Astrocyte (in vitro differentiated cells and primary cell): ENCODE results near the gene MXRA8. TPM values are rescaled to one million over a fixed set of nuclear protein-coding genes. Genes with fewer than 3 reads are reported as not detected.
"Not testable (repeated sequence)": the region's sequence is repeated elsewhere in the genome, so short reads cannot be mapped to it uniquely, and the experiment has no call there.

Experiments
- DNase-seq: peaks from one replicate; pipeline ENCODE4 v3.0.0-alpha.2; 2010; ENCODE audit warnings: low read depth
- FAIRE-seq: peaks from 2 replicates; lab custom pipeline; 2011; peaks lifted over from hg19 to GRCh38; lab: Jason Lieb, UNC
- H2AFZ ChIP-seq: 2 replicates; pipeline ENCODE4 v1.6.0; 2012; ENCODE audit warnings: low read depth, low read length, inconsistent platforms
- H3K27ac ChIP-seq: 2 replicates; pipeline ENCODE4 v1.5.1; 2011; ENCODE audit warnings: low read depth, low read length, inconsistent platforms
- H3K27me3 ChIP-seq: 2 replicates; pipeline ENCODE4 v1.6.0; 2011; ENCODE audit warnings: low read length, inconsistent platforms; ENCODE audit not compliant: insufficient read depth
- H3K36me3 ChIP-seq: 2 replicates; pipeline ENCODE4 v1.5.1; 2011; ENCODE audit warnings: low read length, inconsistent platforms; ENCODE audit not compliant: insufficient read depth
- H3K4me1 ChIP-seq: 2 replicates; pipeline ENCODE4 v1.5.1; 2011; ENCODE audit warnings: low read length, inconsistent platforms; ENCODE audit not compliant: insufficient read depth
- H3K4me2 ChIP-seq: 2 replicates; pipeline ENCODE4 v1.6.0; 2012; ENCODE audit warnings: low read length, inconsistent platforms
- H3K4me3 ChIP-seq: 2 replicates; pipeline ENCODE4 v1.5.1; 2011; ENCODE audit warnings: low read depth, mild to moderate bottlenecking, low read length, inconsistent platforms; ENCODE audit not compliant: insufficient read depth
- H3K79me2 ChIP-seq: 2 replicates; pipeline ENCODE4 v1.6.0; 2012; ENCODE audit warnings: mild to moderate bottlenecking, low read length, inconsistent platforms; ENCODE audit not compliant: insufficient read depth
- H3K9ac ChIP-seq: 2 replicates; pipeline ENCODE4 v1.6.0; 2012; ENCODE audit warnings: mild to moderate bottlenecking, low read length, inconsistent platforms
- H3K9me3 ChIP-seq: 2 replicates; pipeline ENCODE4 v1.5.1; 2012; ENCODE audit warnings: low read depth, mild to moderate bottlenecking, low read length, inconsistent platforms; ENCODE audit not compliant: insufficient read depth
- H4K20me1 ChIP-seq: 2 replicates; pipeline ENCODE4 v1.6.0; 2012; ENCODE audit warnings: low read length, inconsistent platforms; ENCODE audit not compliant: insufficient read depth
- H3K27ac Mint-ChIP-seq: one replicate; pipeline ENCODE4 v1.8.0; 2021; ENCODE audit warnings: mild to moderate bottlenecking, mixed read lengths; ENCODE audit not compliant: unreplicated experiment
- H3K27me3 Mint-ChIP-seq: one replicate; pipeline ENCODE4 v1.8.0; 2021; ENCODE audit warnings: low read depth, mixed read lengths; ENCODE audit not compliant: unreplicated experiment
- H3K36me3 Mint-ChIP-seq: one replicate; pipeline ENCODE4 v1.8.0; 2021; ENCODE audit warnings: low read depth, mixed read lengths; ENCODE audit not compliant: unreplicated experiment
- H3K4me1 Mint-ChIP-seq: one replicate; pipeline ENCODE4 v1.8.0; 2021; ENCODE audit warnings: low read depth, mixed read lengths; ENCODE audit not compliant: unreplicated experiment
- H3K4me3 Mint-ChIP-seq: one replicate; pipeline ENCODE4 v1.8.0; 2021; ENCODE audit warnings: mild to moderate bottlenecking, moderate library complexity, mixed read lengths; ENCODE audit not compliant: unreplicated experiment
- H3K9me3 Mint-ChIP-seq: one replicate; pipeline ENCODE4 v1.8.0; 2021; ENCODE audit warnings: mild to moderate bottlenecking, mixed read lengths; ENCODE audit not compliant: unreplicated experiment
- EZH2 ChIP-seq: IDR thresholded peaks from 2 replicates; pipeline ENCODE4 v1.6.1; 2012; ENCODE audit warnings: mild to moderate bottlenecking, low read length, inconsistent platforms; ENCODE audit not compliant: insufficient read depth
- total RNA-seq: library from RNA; stranded (reverse); gene quantifications from 2 replicates; pipeline ENCODE4 v1.2.1, GENCODE V29; 2021
- TF ChIP-seq, protein P1 (sequence below): IDR thresholded peaks from 2 replicates; pipeline ENCODE4 v1.5.1; 2011; ENCODE audit warnings: low read depth, mild to moderate bottlenecking, inconsistent platforms, low read length, moderate library complexity; ENCODE audit not compliant: insufficient read depth

MXRA8 gene
- total RNA-seq, 1 donor from 2014 or later = 112 TPM

DNA sequence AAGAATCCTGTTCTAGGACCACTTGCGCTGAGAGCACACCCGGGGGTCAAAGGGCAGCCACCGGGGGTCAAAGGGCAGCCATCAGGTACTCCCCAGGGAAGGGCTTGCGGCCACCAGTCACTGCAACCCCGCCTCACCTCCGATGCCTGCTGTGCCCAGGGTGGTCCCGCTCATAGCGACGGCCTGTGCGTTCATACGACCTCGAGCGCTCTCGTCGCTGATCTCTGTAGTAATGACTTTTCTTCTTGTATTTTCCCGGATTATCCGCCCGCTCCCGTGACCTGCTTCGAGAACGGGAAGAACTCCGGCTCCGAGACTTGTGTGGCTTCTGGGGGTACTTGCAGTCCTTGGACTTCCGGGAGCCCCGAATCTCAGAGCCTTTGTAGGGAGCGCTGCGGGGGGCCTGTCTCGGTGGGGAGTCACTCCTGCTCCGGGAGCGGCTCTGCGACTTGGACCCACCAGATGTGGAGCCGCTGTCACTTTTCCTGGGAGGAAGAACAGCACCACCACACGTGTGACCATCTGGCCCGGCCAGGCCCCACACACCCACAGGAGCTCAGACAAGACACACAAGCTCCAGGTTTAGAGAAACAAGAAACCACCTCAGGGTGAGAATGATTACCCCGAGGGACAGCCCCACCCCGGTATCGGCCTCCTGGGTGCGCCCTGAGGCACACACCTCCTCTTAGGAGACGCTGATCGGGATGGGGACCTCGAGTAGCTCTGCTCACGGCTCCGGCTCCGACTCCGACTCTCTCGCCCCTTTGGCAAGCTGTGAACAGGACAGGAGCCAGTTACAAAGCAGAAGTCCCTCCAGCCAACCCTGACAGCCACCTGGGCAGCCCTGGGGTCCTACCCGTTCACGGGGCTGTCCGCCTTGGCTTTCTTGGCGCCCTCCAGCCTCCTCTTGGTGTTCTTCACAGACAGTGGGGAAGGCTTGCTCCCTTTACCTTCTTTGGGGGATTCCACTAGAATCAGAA, 29.0 kb upstream of the MXRA8 start:
- Histone ChIP-seq H3K4me3 (no peak overlapping the region), H3K9ac (no peak overlapping the region), H3K27ac (no peak overlapping the region), H3K79me2 (peaks cover 41% of the 10 kb centered on the region), H4K20me1 (peaks cover 50% of the 10 kb centered on the region), H3K36me3 (peaks cover 50% of the 10 kb centered on the region), H3K27me3 (no peaks in the 10 kb centered on the region), H3K4me2 (no peak overlapping the region), H3K9me3 (no peaks in the 10 kb centered on the region), H2AFZ (no peak overlapping the region), H3K4me1 (no peaks in the 10 kb centered on the region)
- TF ChIP-seq, protein P1, sequence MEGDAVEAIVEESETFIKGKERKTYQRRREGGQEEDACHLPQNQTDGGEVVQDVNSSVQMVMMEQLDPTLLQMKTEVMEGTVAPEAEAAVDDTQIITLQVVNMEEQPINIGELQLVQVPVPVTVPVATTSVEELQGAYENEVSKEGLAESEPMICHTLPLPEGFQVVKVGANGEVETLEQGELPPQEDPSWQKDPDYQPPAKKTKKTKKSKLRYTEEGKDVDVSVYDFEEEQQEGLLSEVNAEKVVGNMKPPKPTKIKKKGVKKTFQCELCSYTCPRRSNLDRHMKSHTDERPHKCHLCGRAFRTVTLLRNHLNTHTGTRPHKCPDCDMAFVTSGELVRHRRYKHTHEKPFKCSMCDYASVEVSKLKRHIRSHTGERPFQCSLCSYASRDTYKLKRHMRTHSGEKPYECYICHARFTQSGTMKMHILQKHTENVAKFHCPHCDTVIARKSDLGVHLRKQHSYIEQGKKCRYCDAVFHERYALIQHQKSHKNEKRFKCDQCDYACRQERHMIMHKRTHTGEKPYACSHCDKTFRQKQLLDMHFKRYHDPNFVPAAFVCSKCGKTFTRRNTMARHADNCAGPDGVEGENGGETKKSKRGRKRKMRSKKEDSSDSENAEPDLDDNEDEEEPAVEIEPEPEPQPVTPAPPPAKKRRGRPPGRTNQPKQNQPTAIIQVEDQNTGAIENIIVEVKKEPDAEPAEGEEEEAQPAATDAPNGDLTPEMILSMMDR = no peak
- TF ChIP-seq EZH2 = no peak
- DNase-seq (no peak), FAIRE-seq (no peak)
- Mint-ChIP-seq H3K9me3 (no peaks in the 10 kb centered on the region), H3K27ac (no peak overlapping the region), H3K4me3 (no peak overlapping the region), H3K36me3 (peaks cover 18% of the 10 kb centered on the region), H3K4me1 (no peaks in the 10 kb centered on the region), H3K27me3 (no peaks in the 10 kb centered on the region)

DNA sequence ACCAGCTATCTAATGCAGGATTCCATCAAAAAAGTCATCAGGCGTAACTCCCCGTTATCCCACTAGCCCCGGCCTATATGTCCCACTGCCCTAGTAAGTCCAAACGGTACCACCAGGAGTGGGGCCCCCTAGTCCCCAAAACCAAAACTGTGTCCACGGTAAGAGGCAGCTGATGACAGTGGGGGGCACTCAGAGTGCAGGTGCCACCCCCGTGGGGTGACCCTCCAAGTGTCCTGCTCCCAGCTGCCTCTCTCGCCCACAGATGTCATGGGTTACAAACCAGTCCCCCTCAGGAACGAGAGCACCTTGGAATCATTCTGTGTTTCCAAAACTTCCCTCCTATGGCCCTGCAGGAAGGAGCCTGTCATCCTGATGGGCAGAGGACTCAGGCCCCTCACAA, 27.6 kb upstream of the MXRA8 start:
- TF ChIP-seq, protein P1 = no peak
- TF ChIP-seq EZH2 = no peak
- Mint-ChIP-seq H3K36me3 (peaks cover 17% of the 10 kb centered on the region), H3K27me3 (no peaks in the 10 kb centered on the region), H3K4me3 (no peak overlapping the region), H3K4me1 (no peaks in the 10 kb centered on the region), H3K9me3 (no peaks in the 10 kb centered on the region), H3K27ac (peak overlapping the region; percentile 41)
- Histone ChIP-seq H3K4me2 (no peak overlapping the region), H3K9me3 (no peaks in the 10 kb centered on the region), H4K20me1 (peaks cover 45% of the 10 kb centered on the region), H3K27ac (no peak overlapping the region), H3K27me3 (no peaks in the 10 kb centered on the region), H3K79me2 (peaks cover 35% of the 10 kb centered on the region), H3K9ac (no peak overlapping the region), H3K4me1 (no peaks in the 10 kb centered on the region), H2AFZ (no peak overlapping the region), H3K4me3 (no peak overlapping the region), H3K36me3 (peaks cover 35% of the 10 kb centered on the region)
- no peak for FAIRE-seq
- DNase-seq = no peak

DNA sequence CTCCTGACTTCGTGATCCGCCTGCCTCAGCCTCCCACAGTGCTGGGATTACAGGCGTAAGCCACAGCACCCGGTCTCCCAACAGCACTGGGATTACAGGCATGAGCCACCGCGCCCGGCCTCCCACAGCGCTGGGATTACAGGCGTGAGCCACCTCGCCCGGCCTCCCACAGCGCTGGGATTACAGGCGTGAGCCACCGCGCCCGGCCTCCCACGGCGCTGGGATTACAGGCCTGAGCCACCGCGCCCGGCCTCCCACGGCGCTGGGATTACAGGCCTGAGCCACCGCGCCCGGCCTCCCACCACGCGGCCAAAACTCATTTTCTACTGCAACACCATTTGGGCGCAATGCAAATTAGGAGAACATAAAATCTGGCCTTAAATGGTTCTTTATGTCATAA, 27.0 kb upstream of the MXRA8 start:
- not testable (repeated sequence) for H3K9me3 ChIP-seq, H3K9ac ChIP-seq, H3K4me1 Mint-ChIP-seq, H3K4me2 ChIP-seq, H3K27me3 Mint-ChIP-seq, H3K4me3 ChIP-seq, H3K4me1 ChIP-seq, DNase-seq, H3K4me3 Mint-ChIP-seq, H3K27me3 ChIP-seq, H3K27ac ChIP-seq, FAIRE-seq, H2AFZ ChIP-seq, H3K27ac Mint-ChIP-seq, H3K9me3 Mint-ChIP-seq
- Histone ChIP-seq H4K20me1 (peaks cover 41% of the 10 kb centered on the region), H3K36me3 (peaks cover 30% of the 10 kb centered on the region), H3K79me2 (peaks cover 32% of the 10 kb centered on the region)
- H3K36me3 Mint-ChIP-seq = peaks cover 17% of the 10 kb centered on the region
